HepG2 (cell line): ENCODE results near the gene TMEM184C. TPM values are rescaled to one million over a fixed set of nuclear protein-coding genes. Genes with fewer than 3 reads are reported as not detected.
A peak's percentile ranks its signal among the peaks of the same experiment; 100 is the strongest.

Source experiments
- ARID2 ChIP-seq: sonication (generic); formaldehyde crosslinking; IDR thresholded peaks from 2 replicates; pipeline ENCODE4 v1.8.1; 2022; ENCODE audit warnings: mild to moderate bottlenecking, missing genetic modification reagents, borderline replicate concordance
- ARNTL ChIP-seq: sonication (generic); formaldehyde crosslinking; IDR thresholded peaks from 2 replicates; pipeline ENCODE4 v1.4.0; 2020; ENCODE audit warnings: mild to moderate bottlenecking, missing genetic modification reagents
- ATRX ChIP-seq: sonication (generic); formaldehyde crosslinking; IDR thresholded peaks from 2 replicates; pipeline ENCODE4 v1.4.0; 2020; ENCODE audit warnings: missing genetic modification reagents, borderline replicate concordance
- BRD4 ChIP-seq: sonication (generic); formaldehyde crosslinking; IDR thresholded peaks from 2 replicates; pipeline ENCODE4 v1.4.0; 2020; ENCODE audit warnings: missing genetic modification reagents
- CREB1 ChIP-seq, 2 experiments: fragments of 450-650 bp in 1 of 2; IDR thresholded peaks; 2 replicates each; pipeline ENCODE4 v1.6.1; 2016 to 2017; ENCODE audit warnings: control low read depth in 1 of 2, mild to moderate bottlenecking in 1 of 2, missing compliant biosample characterization in 1 of 2, missing genetic modification characterization in 1 of 2
- DMAP1 ChIP-seq: IDR thresholded peaks from 2 replicates; pipeline ENCODE4 v1.6.1; 2016
- HIVEP1 ChIP-seq: sonication (generic); formaldehyde crosslinking; IDR thresholded peaks from 2 replicates; pipeline ENCODE4 v1.4.0; 2020; ENCODE audit warnings: mild to moderate bottlenecking, missing genetic modification reagents
- HOXA3 ChIP-seq: sonication (generic); formaldehyde crosslinking; IDR thresholded peaks from 2 replicates; pipeline ENCODE4 v1.5.0; 2020; ENCODE audit warnings: missing genetic modification reagents
- KAT8 ChIP-seq: IDR thresholded peaks from 2 replicates; pipeline ENCODE4 v1.6.1; 2016; ENCODE audit warnings: missing genetic modification reagents, missing compliant biosample characterization
- NKX3-1 ChIP-seq: sonication (generic); formaldehyde crosslinking; IDR thresholded peaks from 2 replicates; pipeline ENCODE4 v1.5.0; 2020; ENCODE audit warnings: missing genetic modification reagents
- PCBP1 ChIP-seq: fragments of 200-400 bp; formaldehyde crosslinking; IDR thresholded peaks from 2 replicates; pipeline ENCODE4 v1.6.1; 2017; ENCODE audit warnings: mild to moderate bottlenecking, low read depth, low read length, borderline replicate concordance
- SMC3 ChIP-seq: IDR thresholded peaks from 2 replicates; pipeline ENCODE4 v1.6.1; 2011; ENCODE audit warnings: low read length, improper control_type of control experiment
- SRF ChIP-seq: IDR thresholded peaks from 2 replicates; pipeline ENCODE4 v1.6.1; 2011; ENCODE audit warnings: mild to moderate bottlenecking, low read depth, low read length, moderate library complexity
- XRCC5 ChIP-seq: fragments of 200-400 bp; formaldehyde crosslinking; optimal IDR thresholded peaks from 2 replicates; pipeline ENCODE3; 2017; ENCODE audit warnings: mild to moderate bottlenecking, low read length
- ZMAT3 ChIP-seq: sonication (generic); formaldehyde crosslinking; conservative IDR thresholded peaks from 2 replicates; pipeline ENCODE4 v1.7.0; 2021; ENCODE audit warnings: missing genetic modification reagents
- ZNF274 ChIP-seq: sonication (generic); formaldehyde crosslinking; IDR thresholded peaks from 2 replicates; pipeline ENCODE4 v1.5.1; 2020; ENCODE audit warnings: mild to moderate bottlenecking, missing genetic modification reagents
- ZNF430 ChIP-seq: sonication (generic); formaldehyde crosslinking; IDR thresholded peaks from 2 replicates; pipeline ENCODE4 v1.9.0; 2021; ENCODE audit warnings: mild to moderate bottlenecking, missing genetic modification reagents
- ZNF629 ChIP-seq: sonication (generic); formaldehyde crosslinking; conservative IDR thresholded peaks from 2 replicates; pipeline ENCODE4 v1.5.0; 2020; ENCODE audit warnings: missing genetic modification reagents
- polyA plus RNA-seq, 8 experiments: library from polyadenylated mRNA; depleted of rRNA in 3 of 8; stranded (reverse) in 7 of 8; unstranded in 1 of 8; fragments of >200 nt; fragmentation: Illumina TruSeq in 4 of 8; extraction: Trizol in 4 of 8; gene quantifications; 2 replicates each; pipeline versions ENCODE4 v1.2.1 to v1.2.3, GENCODE V29; 2011 to 2016; ENCODE audit warnings: low read depth in 4 of 8, missing spikeins in 1 of 8, mixed read lengths in 1 of 8; ENCODE audit not compliant: insufficient read depth in 1 of 8
- total RNA-seq, 5 experiments: library from RNA; depleted of rRNA; stranded (reverse); fragments of >200 nt; fragmentation: Illumina TruSeq; extraction: Trizol; gene quantifications; 2 replicates each; pipeline ENCODE4 v1.2.3, GENCODE V29; 2016; ENCODE audit warnings: low read depth in 1 of 5
- TF ChIP-seq, protein P1 (sequence below): IDR thresholded peaks from 2 replicates; pipeline ENCODE4 v1.6.1; 2016; ENCODE audit warnings: low read depth, missing genetic modification reagents, missing compliant biosample characterization
- TF ChIP-seq, protein P2 (sequence below): sonication (generic); formaldehyde crosslinking; IDR thresholded peaks from 2 replicates; pipeline ENCODE4 v1.9.0; 2021; ENCODE audit warnings: missing genetic modification reagents, borderline replicate concordance
- TF ChIP-seq, protein P3 (sequence below): sonication (generic); formaldehyde crosslinking; IDR thresholded peaks from 2 replicates; pipeline ENCODE4 v1.9.0; 2021; ENCODE audit warnings: missing genetic modification reagents, borderline replicate concordance

Gene TMEM184C
- total and polyA plus RNA-seq, 2 of the 13 experiments (the other 11 are each of a cell fraction or from before 2014, with no cell fraction given) = 13.9 to 26.1 TPM

DNA sequence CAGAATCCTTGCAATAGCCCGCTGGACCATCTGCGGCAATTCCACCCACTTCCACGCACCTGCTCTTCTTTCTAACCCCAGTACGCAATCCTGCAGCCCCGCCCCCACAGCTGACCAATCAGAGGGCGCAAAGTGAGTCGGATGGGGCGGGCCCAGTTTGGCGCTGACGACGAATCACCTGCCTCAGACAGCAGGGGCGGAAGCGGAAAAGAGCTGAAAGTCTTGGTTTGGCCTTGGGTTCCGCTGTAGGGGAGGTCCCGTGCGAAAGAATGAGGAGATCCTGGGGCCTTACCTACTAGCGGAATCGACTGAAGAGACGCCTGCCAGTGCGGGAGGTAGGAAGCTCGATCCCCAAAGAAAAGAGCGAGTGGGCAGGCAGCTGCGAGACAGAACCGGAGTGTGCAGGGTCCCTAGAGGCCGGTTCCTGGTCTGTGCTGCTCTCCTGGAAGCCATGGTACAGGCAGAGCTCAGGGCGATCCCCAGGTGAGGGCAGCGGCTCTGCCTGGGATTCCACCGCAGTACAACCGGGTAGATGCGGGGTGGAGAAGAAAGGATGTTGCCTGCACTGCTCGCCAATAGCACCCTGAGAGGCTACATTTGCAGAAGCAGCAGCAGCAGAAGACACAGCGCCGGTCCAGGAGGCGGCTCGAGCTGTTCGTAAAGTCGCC, at the start of gene TMEM184C (continued):
- peak; percentile 68; the same call in 1 of the 2 replicates for TF ChIP-seq BRD4
- TF ChIP-seq KAT8 (CRISPR knock-in tag) = peak; percentile 97
- TF ChIP-seq, protein P1, sequence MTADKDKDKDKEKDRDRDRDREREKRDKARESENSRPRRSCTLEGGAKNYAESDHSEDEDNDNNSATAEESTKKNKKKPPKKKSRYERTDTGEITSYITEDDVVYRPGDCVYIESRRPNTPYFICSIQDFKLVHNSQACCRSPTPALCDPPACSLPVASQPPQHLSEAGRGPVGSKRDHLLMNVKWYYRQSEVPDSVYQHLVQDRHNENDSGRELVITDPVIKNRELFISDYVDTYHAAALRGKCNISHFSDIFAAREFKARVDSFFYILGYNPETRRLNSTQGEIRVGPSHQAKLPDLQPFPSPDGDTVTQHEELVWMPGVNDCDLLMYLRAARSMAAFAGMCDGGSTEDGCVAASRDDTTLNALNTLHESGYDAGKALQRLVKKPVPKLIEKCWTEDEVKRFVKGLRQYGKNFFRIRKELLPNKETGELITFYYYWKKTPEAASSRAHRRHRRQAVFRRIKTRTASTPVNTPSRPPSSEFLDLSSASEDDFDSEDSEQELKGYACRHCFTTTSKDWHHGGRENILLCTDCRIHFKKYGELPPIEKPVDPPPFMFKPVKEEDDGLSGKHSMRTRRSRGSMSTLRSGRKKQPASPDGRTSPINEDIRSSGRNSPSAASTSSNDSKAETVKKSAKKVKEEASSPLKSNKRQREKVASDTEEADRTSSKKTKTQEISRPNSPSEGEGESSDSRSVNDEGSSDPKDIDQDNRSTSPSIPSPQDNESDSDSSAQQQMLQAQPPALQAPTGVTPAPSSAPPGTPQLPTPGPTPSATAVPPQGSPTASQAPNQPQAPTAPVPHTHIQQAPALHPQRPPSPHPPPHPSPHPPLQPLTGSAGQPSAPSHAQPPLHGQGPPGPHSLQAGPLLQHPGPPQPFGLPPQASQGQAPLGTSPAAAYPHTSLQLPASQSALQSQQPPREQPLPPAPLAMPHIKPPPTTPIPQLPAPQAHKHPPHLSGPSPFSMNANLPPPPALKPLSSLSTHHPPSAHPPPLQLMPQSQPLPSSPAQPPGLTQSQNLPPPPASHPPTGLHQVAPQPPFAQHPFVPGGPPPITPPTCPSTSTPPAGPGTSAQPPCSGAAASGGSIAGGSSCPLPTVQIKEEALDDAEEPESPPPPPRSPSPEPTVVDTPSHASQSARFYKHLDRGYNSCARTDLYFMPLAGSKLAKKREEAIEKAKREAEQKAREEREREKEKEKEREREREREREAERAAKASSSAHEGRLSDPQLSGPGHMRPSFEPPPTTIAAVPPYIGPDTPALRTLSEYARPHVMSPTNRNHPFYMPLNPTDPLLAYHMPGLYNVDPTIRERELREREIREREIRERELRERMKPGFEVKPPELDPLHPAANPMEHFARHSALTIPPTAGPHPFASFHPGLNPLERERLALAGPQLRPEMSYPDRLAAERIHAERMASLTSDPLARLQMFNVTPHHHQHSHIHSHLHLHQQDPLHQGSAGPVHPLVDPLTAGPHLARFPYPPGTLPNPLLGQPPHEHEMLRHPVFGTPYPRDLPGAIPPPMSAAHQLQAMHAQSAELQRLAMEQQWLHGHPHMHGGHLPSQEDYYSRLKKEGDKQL (CRISPR knock-in tag) = no peak
- TF ChIP-seq XRCC5 = peak; percentile 63
- TF ChIP-seq DMAP1 (CRISPR knock-in tag) = peak; percentile 46; the same call in 1 of the 2 replicates
- TF ChIP-seq SMC3 = no peak
- TF ChIP-seq ZNF629 (CRISPR knock-in tag) = 0 out of 2 replicates have a peak, but pooled peaks have one; percentile 13
- peak; percentile 63; the same call in 1 of the 2 replicates for TF ChIP-seq ZMAT3 (CRISPR knock-in tag)
- 0 out of 2 replicates have a peak, but pooled peaks have one; percentile 49 for TF ChIP-seq PCBP1
- peak; percentile 90 for TF ChIP-seq ZNF430 (CRISPR knock-in tag)
- 0 out of 2 replicates have a peak, but pooled peaks have one; percentile 39 for TF ChIP-seq NKX3-1
- TF ChIP-seq, protein P2, sequence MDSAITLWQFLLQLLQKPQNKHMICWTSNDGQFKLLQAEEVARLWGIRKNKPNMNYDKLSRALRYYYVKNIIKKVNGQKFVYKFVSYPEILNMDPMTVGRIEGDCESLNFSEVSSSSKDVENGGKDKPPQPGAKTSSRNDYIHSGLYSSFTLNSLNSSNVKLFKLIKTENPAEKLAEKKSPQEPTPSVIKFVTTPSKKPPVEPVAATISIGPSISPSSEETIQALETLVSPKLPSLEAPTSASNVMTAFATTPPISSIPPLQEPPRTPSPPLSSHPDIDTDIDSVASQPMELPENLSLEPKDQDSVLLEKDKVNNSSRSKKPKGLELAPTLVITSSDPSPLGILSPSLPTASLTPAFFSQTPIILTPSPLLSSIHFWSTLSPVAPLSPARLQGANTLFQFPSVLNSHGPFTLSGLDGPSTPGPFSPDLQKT (CRISPR knock-in tag) = 0 out of 2 replicates have a peak, but pooled peaks have one; percentile 56
- peak; percentile 81 for TF ChIP-seq ZNF274 (CRISPR knock-in tag)
- TF ChIP-seq ATRX (CRISPR knock-in tag) = no peak
- TF ChIP-seq HIVEP1 = peak; percentile 64; the same call in 1 of the 2 replicates
- TF ChIP-seq ARNTL (CRISPR knock-in tag) = 0 out of 2 replicates have a peak, but pooled peaks have one; percentile 18
- peak; percentile 54 for TF ChIP-seq CREB1 (IDR thresholded peaks at IDR 0.05)
- peak; percentile 81 for TF ChIP-seq CREB1 (CRISPR knock-in tag; IDR thresholded peaks at IDR 0.05)
- 0 out of 2 replicates have a peak, but pooled peaks have one; percentile 33 for TF ChIP-seq ARID2 (CRISPR knock-in tag)
- TF ChIP-seq SRF = peak; percentile 70; the same call in 1 of the 2 replicates
- TF ChIP-seq, protein P3, sequence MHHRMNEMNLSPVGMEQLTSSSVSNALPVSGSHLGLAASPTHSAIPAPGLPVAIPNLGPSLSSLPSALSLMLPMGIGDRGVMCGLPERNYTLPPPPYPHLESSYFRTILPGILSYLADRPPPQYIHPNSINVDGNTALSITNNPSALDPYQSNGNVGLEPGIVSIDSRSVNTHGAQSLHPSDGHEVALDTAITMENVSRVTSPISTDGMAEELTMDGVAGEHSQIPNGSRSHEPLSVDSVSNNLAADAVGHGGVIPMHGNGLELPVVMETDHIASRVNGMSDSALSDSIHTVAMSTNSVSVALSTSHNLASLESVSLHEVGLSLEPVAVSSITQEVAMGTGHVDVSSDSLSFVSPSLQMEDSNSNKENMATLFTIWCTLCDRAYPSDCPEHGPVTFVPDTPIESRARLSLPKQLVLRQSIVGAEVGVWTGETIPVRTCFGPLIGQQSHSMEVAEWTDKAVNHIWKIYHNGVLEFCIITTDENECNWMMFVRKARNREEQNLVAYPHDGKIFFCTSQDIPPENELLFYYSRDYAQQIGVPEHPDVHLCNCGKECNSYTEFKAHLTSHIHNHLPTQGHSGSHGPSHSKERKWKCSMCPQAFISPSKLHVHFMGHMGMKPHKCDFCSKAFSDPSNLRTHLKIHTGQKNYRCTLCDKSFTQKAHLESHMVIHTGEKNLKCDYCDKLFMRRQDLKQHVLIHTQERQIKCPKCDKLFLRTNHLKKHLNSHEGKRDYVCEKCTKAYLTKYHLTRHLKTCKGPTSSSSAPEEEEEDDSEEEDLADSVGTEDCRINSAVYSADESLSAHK (CRISPR knock-in tag) = no peak
- TF ChIP-seq HOXA3 (CRISPR knock-in tag) = peak; percentile 60; the same call in 1 of the 2 replicates
